HepG2 (cell line): ENCODE measurements around the gene BCO1. TPM values are rescaled to one million over a fixed set of nuclear protein-coding genes. Genes with fewer than 3 reads are reported as not detected.
A peak's percentile ranks its signal among the peaks of the same experiment; 100 is the strongest.

Source experiments
- EP300 ChIP-seq, 3 experiments: sonication (generic) in 1 of 3; formaldehyde crosslinking in 1 of 3; IDR thresholded peaks; 2 replicates each; pipeline versions ENCODE4 v1.5.1 to v1.6.1; 2011 to 2020; ENCODE audit warnings: low read depth in 2 of 3, low read length in 2 of 3, borderline replicate concordance in 1 of 3, improper control_type of control experiment in 1 of 3, mild to moderate bottlenecking in 1 of 3, missing genetic modification reagents in 1 of 3, moderate library complexity in 1 of 3
- FIP1L1 ChIP-seq: fragments of 200-400 bp; formaldehyde crosslinking; IDR thresholded peaks from 2 replicates; pipeline ENCODE4 v1.6.1; 2018; ENCODE audit warnings: low read depth, mild to moderate bottlenecking, low read length, moderate library complexity, borderline replicate concordance; ENCODE audit not compliant: insufficient read depth
- KMT2B ChIP-seq: IDR thresholded peaks from 2 replicates; pipeline ENCODE4 v1.6.1; 2016; ENCODE audit warnings: missing genetic modification reagents, missing compliant biosample characterization
- MED8 ChIP-seq: sonication (generic); formaldehyde crosslinking; IDR thresholded peaks from 2 replicates; pipeline ENCODE4 v1.8.1; 2023; ENCODE audit warnings: mild to moderate bottlenecking, missing genetic modification reagents; ENCODE audit not compliant: insufficient replicate concordance
- NCOA1 ChIP-seq: sonication (generic); formaldehyde crosslinking; IDR thresholded peaks from 2 replicates; pipeline ENCODE4 v1.9.0; 2021; ENCODE audit warnings: missing genetic modification reagents
- NFATC3 ChIP-seq: sonication (generic); formaldehyde crosslinking; IDR thresholded peaks from 2 replicates; pipeline ENCODE4 v1.5.1; 2020; ENCODE audit warnings: mild to moderate bottlenecking, missing genetic modification reagents
- NKX3-1 ChIP-seq: sonication (generic); formaldehyde crosslinking; IDR thresholded peaks from 2 replicates; pipeline ENCODE4 v1.5.0; 2020; ENCODE audit warnings: missing genetic modification reagents
- NRL ChIP-seq: sonication (generic); formaldehyde crosslinking; IDR thresholded peaks from 2 replicates; pipeline ENCODE4 v1.5.0; 2020; ENCODE audit warnings: missing genetic modification reagents, mild to moderate bottlenecking, moderate library complexity, borderline replicate concordance
- ONECUT2 ChIP-seq: sonication (generic); formaldehyde crosslinking; IDR thresholded peaks from 2 replicates; pipeline ENCODE4 v1.4.0; 2020; ENCODE audit warnings: missing genetic modification reagents
- SIN3A ChIP-seq: IDR thresholded peaks from 2 replicates; pipeline ENCODE4 v1.6.1; 2011; ENCODE audit warnings: low read depth, mild to moderate bottlenecking, control low read depth, low read length, borderline replicate concordance
- U2AF2 ChIP-seq: fragments of 200-400 bp; formaldehyde crosslinking; IDR thresholded peaks from 2 replicates; pipeline ENCODE4 v1.6.1; 2017; ENCODE audit warnings: low read depth, mild to moderate bottlenecking, low read length
- ZFP62 ChIP-seq: sonication (generic); formaldehyde crosslinking; IDR thresholded peaks from 2 replicates; pipeline ENCODE4 v1.4.0; 2020; ENCODE audit warnings: missing genetic modification reagents
- ZNF24 ChIP-seq: fragments of 450-650 bp; IDR thresholded peaks from 2 replicates; pipeline ENCODE4 v1.6.1; 2017; ENCODE audit warnings: antibody characterized with exemption, mild to moderate bottlenecking
- ZNF780A ChIP-seq: sonication (generic); formaldehyde crosslinking; IDR thresholded peaks from 2 replicates; pipeline ENCODE4 v1.8.0; 2022; ENCODE audit warnings: mild to moderate bottlenecking, missing genetic modification reagents, moderate library complexity
- polyA plus RNA-seq, 8 experiments: library from polyadenylated mRNA; depleted of rRNA in 3 of 8; stranded (reverse) in 7 of 8; unstranded in 1 of 8; fragments of >200 nt; fragmentation: Illumina TruSeq in 4 of 8; extraction: Trizol in 4 of 8; gene quantifications; 2 replicates each; pipeline versions ENCODE4 v1.2.1 to v1.2.3, GENCODE V29; 2011 to 2016; ENCODE audit warnings: low read depth in 4 of 8, missing spikeins in 1 of 8, mixed read lengths in 1 of 8; ENCODE audit not compliant: insufficient read depth in 1 of 8
- total RNA-seq, 5 experiments: library from RNA; depleted of rRNA; stranded (reverse); fragments of >200 nt; fragmentation: Illumina TruSeq; extraction: Trizol; gene quantifications; 2 replicates each; pipeline ENCODE4 v1.2.3, GENCODE V29; 2016; ENCODE audit warnings: low read depth in 1 of 5
- TF ChIP-seq, protein P1 (sequence below): sonication (generic); formaldehyde crosslinking; conservative IDR thresholded peaks from 2 replicates; pipeline ENCODE4 v1.4.0; 2020; ENCODE audit warnings: missing genetic modification reagents
- TF ChIP-seq, protein P2 (sequence below): sonication (generic); formaldehyde crosslinking; IDR thresholded peaks from 2 replicates; pipeline ENCODE4 v1.5.1; 2020; ENCODE audit warnings: mild to moderate bottlenecking, missing genetic modification reagents, moderate library complexity
- TF ChIP-seq, protein P3 (sequence below): IDR thresholded peaks from 2 replicates; pipeline ENCODE4 v1.4.0; 2020; ENCODE audit warnings: mild to moderate bottlenecking, missing genetic modification reagents
- TF ChIP-seq, protein P4 (sequence below): sonication (generic); formaldehyde crosslinking; IDR thresholded peaks from 2 replicates; pipeline ENCODE4 v1.4.0; 2020; ENCODE audit warnings: mild to moderate bottlenecking, missing genetic modification reagents

Gene BCO1
- total and polyA plus RNA-seq, 2 of the 13 experiments (the other 11 are each of a cell fraction or from before 2014, with no cell fraction given) = 0.11 TPM; not detected in 1

DNA sequence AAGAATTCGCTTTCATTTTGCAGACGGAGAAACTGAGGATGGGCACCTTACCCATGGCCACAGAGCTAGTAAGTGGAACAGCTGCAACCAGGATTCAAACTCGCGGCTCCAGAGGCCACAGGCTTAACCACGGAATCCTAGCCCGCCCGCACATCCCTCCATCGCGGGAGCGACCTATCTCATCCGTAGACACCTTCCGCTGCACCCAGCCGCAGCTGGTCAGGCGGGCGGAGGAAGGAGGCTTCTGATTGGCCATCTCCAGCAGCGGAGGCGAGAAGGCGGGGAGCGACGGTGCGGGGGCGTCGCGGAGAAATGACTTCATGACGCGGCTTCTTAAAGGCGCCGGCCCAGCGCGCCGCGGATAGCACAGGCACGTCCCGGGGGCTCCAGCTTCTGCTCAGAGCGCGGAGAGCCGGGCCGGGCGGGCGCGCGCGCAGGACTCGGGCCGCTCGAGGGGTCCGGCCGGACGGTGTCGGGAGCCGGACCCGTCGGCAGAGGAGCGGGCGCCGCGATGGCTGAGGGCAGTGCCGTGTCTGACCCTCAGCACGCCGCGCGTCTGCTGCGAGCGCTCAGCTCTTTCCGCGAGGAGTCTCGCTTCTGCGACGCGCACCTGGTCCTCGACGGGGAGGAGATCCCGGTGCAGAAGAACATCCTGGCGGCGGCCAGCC is 76.2 kb downstream of the BCO1 start, which contains the start of gene GAN (continued):
- TF ChIP-seq, protein P1, sequence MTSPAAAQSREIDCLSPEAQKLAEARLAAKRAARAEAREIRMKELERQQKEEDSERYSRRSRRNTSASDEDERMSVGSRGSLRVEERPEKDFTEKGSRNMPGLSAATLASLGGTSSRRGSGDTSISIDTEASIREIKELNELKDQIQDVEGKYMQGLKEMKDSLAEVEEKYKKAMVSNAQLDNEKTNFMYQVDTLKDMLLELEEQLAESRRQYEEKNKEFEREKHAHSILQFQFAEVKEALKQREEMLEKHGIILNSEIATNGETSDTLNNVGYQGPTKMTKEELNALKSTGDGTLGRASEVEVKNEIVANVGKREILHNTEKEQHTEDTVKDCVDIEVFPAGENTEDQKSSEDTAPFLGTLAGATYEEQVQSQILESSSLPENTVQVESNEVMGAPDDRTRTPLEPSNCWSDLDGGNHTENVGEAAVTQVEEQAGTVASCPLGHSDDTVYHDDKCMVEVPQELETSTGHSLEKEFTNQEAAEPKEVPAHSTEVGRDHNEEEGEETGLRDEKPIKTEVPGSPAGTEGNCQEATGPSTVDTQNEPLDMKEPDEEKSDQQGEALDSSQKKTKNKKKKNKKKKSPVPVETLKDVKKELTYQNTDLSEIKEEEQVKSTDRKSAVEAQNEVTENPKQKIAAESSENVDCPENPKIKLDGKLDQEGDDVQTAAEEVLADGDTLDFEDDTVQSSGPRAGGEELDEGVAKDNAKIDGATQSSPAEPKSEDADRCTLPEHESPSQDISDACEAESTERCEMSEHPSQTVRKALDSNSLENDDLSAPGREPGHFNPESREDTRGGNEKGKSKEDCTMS = no peak
- peak; percentile 82 for TF ChIP-seq SIN3A
- TF ChIP-seq KMT2B (CRISPR knock-in tag) = peak; percentile 96
- TF ChIP-seq EP300 (IDR thresholded peaks at IDR 0.05; ENCODE audit: low read depth in 2 of 2, low read length in 2 of 2) = 0 out of 4 replicates have a peak, but pooled peaks of 1 of the 2 experiments have one; percentile 41
- TF ChIP-seq EP300 (CRISPR knock-in tag; IDR thresholded peaks at IDR 0.05; ENCODE audit: borderline replicate concordance) = no peak
- no peak for TF ChIP-seq ZFP62 (CRISPR knock-in tag)
- TF ChIP-seq, protein P2, sequence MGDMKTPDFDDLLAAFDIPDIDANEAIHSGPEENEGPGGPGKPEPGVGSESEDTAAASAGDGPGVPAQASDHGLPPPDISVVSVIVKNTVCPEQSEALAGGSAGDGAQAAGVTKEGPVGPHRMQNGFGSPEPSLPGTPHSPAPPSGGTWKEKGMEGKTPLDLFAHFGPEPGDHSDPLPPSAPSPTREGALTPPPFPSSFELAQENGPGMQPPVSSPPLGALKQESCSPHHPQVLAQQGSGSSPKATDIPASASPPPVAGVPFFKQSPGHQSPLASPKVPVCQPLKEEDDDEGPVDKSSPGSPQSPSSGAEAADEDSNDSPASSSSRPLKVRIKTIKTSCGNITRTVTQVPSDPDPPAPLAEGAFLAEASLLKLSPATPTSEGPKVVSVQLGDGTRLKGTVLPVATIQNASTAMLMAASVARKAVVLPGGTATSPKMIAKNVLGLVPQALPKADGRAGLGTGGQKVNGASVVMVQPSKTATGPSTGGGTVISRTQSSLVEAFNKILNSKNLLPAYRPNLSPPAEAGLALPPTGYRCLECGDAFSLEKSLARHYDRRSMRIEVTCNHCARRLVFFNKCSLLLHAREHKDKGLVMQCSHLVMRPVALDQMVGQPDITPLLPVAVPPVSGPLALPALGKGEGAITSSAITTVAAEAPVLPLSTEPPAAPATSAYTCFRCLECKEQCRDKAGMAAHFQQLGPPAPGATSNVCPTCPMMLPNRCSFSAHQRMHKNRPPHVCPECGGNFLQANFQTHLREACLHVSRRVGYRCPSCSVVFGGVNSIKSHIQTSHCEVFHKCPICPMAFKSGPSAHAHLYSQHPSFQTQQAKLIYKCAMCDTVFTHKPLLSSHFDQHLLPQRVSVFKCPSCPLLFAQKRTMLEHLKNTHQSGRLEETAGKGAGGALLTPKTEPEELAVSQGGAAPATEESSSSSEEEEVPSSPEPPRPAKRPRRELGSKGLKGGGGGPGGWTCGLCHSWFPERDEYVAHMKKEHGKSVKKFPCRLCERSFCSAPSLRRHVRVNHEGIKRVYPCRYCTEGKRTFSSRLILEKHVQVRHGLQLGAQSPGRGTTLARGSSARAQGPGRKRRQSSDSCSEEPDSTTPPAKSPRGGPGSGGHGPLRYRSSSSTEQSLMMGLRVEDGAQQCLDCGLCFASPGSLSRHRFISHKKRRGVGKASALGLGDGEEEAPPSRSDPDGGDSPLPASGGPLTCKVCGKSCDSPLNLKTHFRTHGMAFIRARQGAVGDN (CRISPR knock-in tag) = peak; percentile 88
- TF ChIP-seq, protein P3, sequence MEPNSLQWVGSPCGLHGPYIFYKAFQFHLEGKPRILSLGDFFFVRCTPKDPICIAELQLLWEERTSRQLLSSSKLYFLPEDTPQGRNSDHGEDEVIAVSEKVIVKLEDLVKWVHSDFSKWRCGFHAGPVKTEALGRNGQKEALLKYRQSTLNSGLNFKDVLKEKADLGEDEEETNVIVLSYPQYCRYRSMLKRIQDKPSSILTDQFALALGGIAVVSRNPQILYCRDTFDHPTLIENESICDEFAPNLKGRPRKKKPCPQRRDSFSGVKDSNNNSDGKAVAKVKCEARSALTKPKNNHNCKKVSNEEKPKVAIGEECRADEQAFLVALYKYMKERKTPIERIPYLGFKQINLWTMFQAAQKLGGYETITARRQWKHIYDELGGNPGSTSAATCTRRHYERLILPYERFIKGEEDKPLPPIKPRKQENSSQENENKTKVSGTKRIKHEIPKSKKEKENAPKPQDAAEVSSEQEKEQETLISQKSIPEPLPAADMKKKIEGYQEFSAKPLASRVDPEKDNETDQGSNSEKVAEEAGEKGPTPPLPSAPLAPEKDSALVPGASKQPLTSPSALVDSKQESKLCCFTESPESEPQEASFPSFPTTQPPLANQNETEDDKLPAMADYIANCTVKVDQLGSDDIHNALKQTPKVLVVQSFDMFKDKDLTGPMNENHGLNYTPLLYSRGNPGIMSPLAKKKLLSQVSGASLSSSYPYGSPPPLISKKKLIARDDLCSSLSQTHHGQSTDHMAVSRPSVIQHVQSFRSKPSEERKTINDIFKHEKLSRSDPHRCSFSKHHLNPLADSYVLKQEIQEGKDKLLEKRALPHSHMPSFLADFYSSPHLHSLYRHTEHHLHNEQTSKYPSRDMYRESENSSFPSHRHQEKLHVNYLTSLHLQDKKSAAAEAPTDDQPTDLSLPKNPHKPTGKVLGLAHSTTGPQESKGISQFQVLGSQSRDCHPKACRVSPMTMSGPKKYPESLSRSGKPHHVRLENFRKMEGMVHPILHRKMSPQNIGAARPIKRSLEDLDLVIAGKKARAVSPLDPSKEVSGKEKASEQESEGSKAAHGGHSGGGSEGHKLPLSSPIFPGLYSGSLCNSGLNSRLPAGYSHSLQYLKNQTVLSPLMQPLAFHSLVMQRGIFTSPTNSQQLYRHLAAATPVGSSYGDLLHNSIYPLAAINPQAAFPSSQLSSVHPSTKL (CRISPR knock-in tag) = peak; percentile 68; the same call in 1 of the 2 replicates
- TF ChIP-seq ZNF24 = no peak; the same call in 1 of the 2 replicates
- TF ChIP-seq ZNF780A = peak; percentile 58; the same call in 1 of the 2 replicates
- TF ChIP-seq, protein P4, sequence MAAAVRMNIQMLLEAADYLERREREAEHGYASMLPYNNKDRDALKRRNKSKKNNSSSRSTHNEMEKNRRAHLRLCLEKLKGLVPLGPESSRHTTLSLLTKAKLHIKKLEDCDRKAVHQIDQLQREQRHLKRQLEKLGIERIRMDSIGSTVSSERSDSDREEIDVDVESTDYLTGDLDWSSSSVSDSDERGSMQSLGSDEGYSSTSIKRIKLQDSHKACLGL (CRISPR knock-in tag) = peak; percentile 68
- no peak for TF ChIP-seq FIP1L1
- TF ChIP-seq NCOA1 (CRISPR knock-in tag) = no peak
- peak; percentile 78; the same call in 1 of the 2 replicates for TF ChIP-seq NRL (CRISPR knock-in tag)
- no peak for TF ChIP-seq NFATC3 (CRISPR knock-in tag)
- TF ChIP-seq MED8 (CRISPR knock-in tag) = peak; percentile 44
- TF ChIP-seq ONECUT2 = no peak
- no peak for TF ChIP-seq NKX3-1
- no peak for TF ChIP-seq U2AF2
